22Rv1 (cell line): Measurements from ENCODE around the gene TMEM190.

Experiments
- H3K27ac ChIP-seq: fragments of 450-650 bp; 2 replicates; pipeline ENCODE4 v1.5.1; 2017
- ZFX ChIP-seq: fragments of 450-650 bp; IDR thresholded peaks from 2 replicates; pipeline ENCODE4 v1.6.1; 2017; ENCODE audit warnings: antibody characterized with exemption, borderline replicate concordance
- TF ChIP-seq, protein P1 (sequence below): fragments of 450-650 bp; IDR thresholded peaks from 2 replicates; pipeline ENCODE4 v1.5.1; 2017; ENCODE audit warnings: mild to moderate bottlenecking

The TMEM190 gene

DNA sequence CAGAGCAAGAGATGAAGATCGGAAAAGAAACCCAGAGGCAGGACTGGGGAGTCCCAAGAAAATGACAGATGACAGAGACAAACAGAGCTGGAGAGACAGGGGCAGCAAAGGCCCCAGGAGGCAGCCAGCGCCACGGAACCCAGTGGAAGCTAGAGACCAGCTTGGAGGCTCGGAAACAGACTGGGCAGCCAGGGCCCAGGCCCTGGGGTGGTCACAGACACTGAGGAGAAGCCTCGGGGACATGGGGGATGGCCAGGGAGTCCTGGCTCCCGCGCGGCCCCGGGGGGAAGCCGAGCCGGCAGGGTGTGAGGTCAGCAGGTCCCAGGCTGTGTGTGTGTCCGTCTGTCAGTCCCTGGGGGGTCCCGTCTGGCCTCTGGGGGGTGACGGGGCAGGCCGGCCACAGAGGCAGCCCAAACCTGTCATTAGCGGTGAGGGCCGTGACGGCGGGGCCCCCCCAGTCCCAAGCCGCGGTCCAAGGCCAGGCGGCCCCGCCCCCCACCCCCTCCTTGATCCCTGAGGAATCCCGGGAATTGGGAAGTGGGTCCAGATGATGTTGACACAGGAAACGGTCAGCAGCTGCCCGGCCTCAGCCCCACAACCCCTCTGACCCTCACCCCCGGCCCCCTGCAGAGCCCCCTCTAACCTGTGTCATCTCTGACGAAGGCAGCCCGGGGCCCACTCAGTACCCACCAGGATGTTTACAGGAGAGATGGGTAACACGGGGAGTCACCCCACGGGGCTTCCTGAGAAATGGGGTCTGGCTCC is 2.5 kb upstream of the TMEM190 start:
- H3K27ac ChIP-seq: 0 out of 2 replicates have a peak overlapping the region, but pooled peaks have one; percentile 20
- TF ChIP-seq, protein P1, sequence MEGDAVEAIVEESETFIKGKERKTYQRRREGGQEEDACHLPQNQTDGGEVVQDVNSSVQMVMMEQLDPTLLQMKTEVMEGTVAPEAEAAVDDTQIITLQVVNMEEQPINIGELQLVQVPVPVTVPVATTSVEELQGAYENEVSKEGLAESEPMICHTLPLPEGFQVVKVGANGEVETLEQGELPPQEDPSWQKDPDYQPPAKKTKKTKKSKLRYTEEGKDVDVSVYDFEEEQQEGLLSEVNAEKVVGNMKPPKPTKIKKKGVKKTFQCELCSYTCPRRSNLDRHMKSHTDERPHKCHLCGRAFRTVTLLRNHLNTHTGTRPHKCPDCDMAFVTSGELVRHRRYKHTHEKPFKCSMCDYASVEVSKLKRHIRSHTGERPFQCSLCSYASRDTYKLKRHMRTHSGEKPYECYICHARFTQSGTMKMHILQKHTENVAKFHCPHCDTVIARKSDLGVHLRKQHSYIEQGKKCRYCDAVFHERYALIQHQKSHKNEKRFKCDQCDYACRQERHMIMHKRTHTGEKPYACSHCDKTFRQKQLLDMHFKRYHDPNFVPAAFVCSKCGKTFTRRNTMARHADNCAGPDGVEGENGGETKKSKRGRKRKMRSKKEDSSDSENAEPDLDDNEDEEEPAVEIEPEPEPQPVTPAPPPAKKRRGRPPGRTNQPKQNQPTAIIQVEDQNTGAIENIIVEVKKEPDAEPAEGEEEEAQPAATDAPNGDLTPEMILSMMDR: no peak
- no peak for TF ChIP-seq ZFX

DNA sequence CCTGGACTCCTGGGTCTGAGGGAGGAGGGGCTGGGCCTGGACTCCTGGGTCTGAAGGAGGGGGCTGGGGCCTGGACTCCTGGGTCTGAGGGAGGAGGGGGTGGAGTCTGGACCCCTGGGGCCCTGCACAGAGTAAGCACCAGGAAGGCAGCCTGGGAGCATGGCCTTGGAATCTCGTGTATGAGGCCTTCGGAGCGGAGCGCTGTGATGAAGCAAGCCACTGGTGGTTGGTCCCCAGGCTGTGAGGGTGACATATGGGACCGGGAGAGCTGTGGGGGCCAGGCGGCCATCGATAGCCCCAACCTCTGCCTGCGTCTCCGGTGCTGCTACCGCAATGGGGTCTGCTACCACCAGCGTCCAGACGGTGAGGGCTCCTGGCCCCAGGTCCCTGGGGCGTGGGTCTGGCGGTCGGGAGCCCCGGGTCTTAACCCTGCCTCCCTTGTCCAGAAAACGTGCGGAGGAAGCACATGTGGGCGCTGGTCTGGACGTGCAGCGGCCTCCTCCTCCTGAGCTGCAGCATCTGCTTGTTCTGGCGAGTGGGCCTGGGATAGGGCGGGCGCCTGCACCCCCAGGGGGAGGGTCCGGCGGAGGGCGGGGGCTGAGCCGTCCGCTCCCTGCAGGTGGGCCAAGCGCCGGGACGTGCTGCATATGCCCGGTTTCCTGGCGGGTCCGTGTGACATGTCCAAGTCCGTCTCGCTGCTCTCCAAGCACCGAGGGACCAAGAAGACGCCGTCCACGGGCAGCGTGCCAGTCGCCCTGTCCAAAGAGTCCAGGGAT is 918 bp downstream of the TMEM190 start:
- no peak overlapping the region for H3K27ac ChIP-seq

DNA sequence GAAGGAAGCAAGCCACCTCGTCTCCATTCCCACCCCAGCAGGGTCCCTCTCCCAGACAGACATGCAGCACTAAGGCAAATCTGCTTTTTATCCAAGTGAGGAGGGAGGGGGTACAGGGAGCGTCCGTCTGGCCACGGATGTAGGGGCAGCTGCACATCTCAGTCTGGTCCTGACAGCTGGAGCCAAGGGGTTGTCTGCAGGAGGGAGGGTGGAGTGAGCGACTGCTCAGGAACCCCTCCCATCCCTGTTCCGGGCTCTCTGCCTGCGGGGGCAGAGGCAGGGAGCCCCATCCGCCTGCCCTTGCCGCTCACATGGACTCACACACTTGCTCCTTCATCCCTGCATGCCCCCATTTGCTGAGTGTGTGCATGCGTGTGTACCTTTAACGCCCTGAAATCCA is 2.5 kb downstream of the TMEM190 start:
- TF ChIP-seq, protein P1: no peak
- TF ChIP-seq ZFX: no peak
- H3K27ac ChIP-seq: no peak overlapping the region

More for the DNA sequence above, 918 bp downstream of the TMEM190 start:
- TF ChIP-seq ZFX: no peak

DNA sequence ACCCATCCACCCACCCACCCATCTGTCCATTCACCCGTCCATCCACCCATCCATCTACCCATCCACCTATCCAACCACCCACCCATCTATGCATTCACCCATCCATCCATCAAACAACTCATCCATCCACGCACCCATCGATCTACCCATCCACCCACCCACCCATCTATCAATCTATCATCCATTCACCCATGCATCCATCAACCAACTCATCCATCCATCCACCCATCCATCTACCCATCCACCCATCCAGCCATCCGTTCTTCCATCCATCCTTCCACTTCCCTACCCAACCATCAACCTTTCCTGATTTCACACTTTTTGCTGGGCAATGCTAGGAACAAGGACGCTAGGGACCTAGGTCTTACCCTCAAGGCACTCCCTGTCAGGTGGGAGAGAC is 5.4 kb downstream of the TMEM190 start:
- H3K27ac ChIP-seq: no peak overlapping the region
- TF ChIP-seq ZFX: no peak
- TF ChIP-seq, protein P1: no peak

DNA sequence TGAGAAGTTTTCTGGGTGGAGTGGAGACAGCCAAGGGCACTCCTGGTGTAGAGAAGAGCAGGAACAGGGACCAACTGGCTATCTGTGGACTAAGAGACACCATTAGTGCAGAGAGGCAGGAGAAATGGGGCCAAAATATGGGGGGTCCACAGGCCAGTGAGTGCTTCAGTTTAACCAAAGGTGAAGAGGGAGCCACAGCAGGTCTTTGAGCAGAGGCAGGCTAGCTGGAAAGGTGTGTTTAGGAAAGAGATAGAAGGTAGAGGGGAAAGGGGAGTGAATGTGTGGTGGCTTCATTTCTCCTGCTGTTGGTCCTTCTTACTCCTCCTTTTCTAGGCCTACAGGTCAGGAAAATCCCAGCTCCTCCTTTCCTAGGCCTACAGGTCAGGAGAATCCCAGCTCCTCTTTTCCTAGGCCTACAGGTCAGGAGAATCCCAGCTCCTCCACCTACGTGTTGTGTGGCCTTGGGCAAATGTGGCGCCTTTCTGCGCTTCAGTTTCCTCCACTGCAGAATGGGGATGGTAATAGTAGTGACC is 6.0 kb downstream of the TMEM190 start:
- peak overlapping the region; percentile 98 for H3K27ac ChIP-seq
- TF ChIP-seq, protein P1: no peak
- no peak for TF ChIP-seq ZFX

DNA sequence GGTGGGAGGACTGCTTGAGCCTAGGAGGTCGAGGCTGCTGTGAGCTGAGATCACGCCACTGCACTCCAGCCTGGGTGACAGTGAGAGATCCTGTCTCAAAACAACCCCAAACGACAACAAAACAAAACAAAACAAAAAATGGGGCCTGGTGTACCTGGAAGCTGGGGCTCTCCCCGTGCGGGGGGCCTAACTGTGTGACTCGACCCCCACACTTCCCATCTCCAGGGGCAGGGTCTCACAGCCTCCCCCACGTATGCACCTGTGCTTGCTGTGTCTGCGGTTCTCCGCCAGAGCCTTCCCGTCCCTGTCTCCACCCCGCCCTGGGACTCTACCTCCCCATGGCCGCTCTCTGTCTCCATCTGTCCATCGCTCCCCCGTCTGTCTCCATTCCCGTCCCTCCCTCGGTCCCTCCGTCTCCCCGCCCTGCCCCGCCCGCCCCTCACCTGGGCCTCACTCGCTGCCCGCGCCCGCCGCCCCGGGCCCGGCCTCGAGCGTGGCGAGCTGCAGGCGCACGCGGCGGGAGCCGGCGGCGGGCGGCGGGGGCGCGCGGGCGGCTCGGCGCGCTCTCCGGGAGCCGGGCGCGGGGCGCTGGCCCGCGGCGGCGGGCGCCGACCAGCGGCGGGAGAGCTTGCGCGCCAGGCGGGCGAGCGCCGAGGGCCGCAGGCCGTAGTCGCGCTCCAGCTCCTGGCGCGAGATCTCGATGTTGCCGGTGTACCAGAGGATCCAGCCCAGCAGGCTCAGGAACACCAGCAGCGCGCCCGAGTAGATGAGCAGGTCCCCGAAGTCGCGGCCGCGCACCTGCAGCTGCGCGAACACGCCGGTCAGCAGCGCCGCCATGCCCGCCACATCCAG is 6.9 kb downstream of the TMEM190 start:
- peak overlapping the region; percentile 98 for H3K27ac ChIP-seq
- TF ChIP-seq ZFX: no peak
- TF ChIP-seq, protein P1: peak; percentile 46; the same call in 1 of the 2 replicates

DNA sequence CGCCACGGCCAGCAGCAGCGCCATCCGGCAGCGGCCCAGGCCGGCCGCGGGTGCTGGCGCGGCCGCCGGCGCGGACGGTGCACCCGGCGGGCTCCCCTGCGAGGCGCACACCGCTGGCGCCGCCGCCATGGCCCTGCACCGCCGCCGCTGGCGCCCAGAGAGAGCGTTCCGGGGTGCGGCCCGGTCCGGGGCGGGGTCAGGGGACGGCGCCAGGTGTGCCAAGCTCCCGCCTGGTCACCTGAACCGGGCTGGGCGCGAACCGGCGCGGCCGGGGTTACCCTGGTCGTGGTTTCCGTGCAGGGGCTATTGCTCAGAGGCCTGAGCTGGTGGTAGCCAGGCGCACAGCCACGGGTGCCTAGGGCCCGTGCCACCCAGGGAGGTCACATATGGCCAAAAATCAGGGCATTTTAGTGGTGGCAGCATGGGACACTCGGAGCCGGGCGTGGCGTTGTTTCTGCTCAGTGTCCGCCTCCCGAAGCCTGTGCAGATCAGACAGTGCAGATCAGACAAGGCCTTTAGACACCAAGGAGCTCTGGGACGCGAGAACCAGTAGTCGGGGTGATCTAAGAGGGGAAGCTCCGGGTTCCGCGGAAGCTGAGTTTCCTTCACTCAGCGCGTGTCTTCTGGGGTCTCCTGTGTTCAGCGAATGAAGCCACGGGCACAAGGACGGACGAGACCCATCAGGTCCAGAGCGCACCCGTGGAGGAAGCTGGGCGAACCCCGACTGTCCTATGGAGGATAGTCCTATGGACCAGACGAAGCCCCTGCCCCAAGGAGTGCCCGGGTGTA is 7.7 kb downstream of the TMEM190 start, which contains the start of gene TMEM238:
Gene TMEM238, minus strand, starts transcription at position 162 of the 789 bp plus-strand sequence. Its CDS starts 33 bp downstream, at position 129.
- TF ChIP-seq, protein P1: peak; percentile 0; the same call in 1 of the 2 replicates
- TF ChIP-seq ZFX: no peak
- H3K27ac ChIP-seq: peak within 1 kb of the TSS; percentile 98
